Esophagus muscularis mucosa (tissue), 4 donors: ENCODE data around the gene KRCC1. TPM values are rescaled to one million over a fixed set of nuclear protein-coding genes. Genes with fewer than 3 reads are reported as not detected.

ENCODE experiments used
- DNase-seq: peaks from one replicate; pipeline ENCODE4 v3.0.0-alpha.2; 2017; ENCODE audit errors: extremely low spot score
- H3K27ac ChIP-seq, 4 donors: fragments of 200-600 bp; sonication (generic); replicated peaks in 1 of 4; 1 replicate in 3 of 4; 2 replicates in 1 of 4; pipeline ENCODE4 v1.5.1; 2016 to 2019; ENCODE audit warnings: mild to moderate bottlenecking in 1 of 4
- H3K27me3 ChIP-seq, 4 donors: fragments of 200-600 bp; sonication (generic); one replicate each; pipeline versions ENCODE4 v1.5.1 to v1.6.0; 2016 to 2019
- H3K36me3 ChIP-seq, 4 donors: fragments of 200-600 bp; sonication (generic); one replicate each; pipeline ENCODE4 v1.5.1; 2016 to 2019
- H3K4me1 ChIP-seq, 4 donors: fragments of 200-600 bp; sonication (generic); one replicate each; pipeline ENCODE4 v1.5.1; 2016 to 2019
- H3K4me3 ChIP-seq, 4 donors: fragments of 200-600 bp; sonication (generic); 1 replicate in 2 of 4; 2 replicates in 2 of 4; pipeline ENCODE4 v1.5.1; 2016 to 2019; ENCODE audit warnings: mild to moderate bottlenecking in 4 of 4, moderate library complexity in 1 of 4
- H3K9me3 ChIP-seq, 4 donors: fragments of 200-600 bp; sonication (generic); 1 replicate in 3 of 4; 2 replicates in 1 of 4; pipeline ENCODE4 v1.5.1; 2016 to 2019
- EP300 ChIP-seq: sonication (generic); formaldehyde crosslinking; IDR thresholded peaks from one replicate; pipeline ENCODE4 v1.6.1; 2017; ENCODE audit warnings: antibody characterized with exemption
- POLR2A ChIP-seq: fragments of 450-650 bp; IDR thresholded peaks from one replicate; pipeline ENCODE4 v1.6.1; 2017; ENCODE audit warnings: antibody characterized with exemption, moderate library complexity, mild to moderate bottlenecking, low read depth
- POLR2AphosphoS5 ChIP-seq, 2 donors: sonication (generic); formaldehyde crosslinking; IDR thresholded peaks; one replicate each; pipeline ENCODE4 v1.6.1; 2017; ENCODE audit warnings: antibody characterized with exemption in 2 of 2
- WGBS: methylation state at CpG from one replicate; pipeline ENCODE4 v1.1.5; 2018; 5-methylcytosine and 5-hydroxymethylcytosine counted together
- intact Hi-C: fragments of 100-400 bp; cut with DNase I; formaldehyde crosslinking; loops from one replicate; pipeline ENCODE4 v1.15.1; 2023
- total RNA-seq, 4 donors: library from RNA; depleted of rRNA; stranded (reverse); fragments of >200 nt; gene quantifications; one replicate each; pipeline versions ENCODE4 v1.1.0 to v1.2.1, GENCODE V29; 2016
- TF ChIP-seq, protein P1 (sequence below), 3 experiments: fragments of 200-600 bp in 2 of 3; fragments of 450-650 bp in 1 of 3; sonication (generic) in 2 of 3; IDR thresholded peaks; one replicate each; pipeline ENCODE4 v1.5.1; 2017 to 2019; ENCODE audit warnings: antibody characterized with exemption in 3 of 3, mild to moderate bottlenecking in 2 of 3, moderate library complexity in 1 of 3

The KRCC1 gene
- total RNA-seq, 4 donors from 2014 or later = 21.9 to 36.4 (median 27.9) TPM

DNA sequence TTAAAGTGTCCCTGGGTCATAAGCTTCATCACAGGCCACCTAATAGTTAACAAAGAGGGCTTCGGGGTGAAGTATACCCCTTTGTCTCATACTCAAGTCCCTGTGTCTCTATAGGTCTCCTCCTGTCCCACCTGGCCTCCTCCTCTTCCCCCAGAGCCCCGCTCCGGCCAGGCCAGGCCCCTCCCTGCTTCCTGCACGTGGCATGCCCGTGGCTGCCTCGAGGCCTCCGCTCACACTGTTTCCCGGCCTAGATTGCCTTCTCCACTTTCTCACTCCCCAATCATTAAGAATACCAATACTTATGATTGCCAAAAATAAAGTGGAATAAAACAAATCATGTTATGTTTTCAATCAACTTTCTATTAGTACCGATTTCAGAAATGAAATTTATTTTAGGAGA lies 30.8 kb upstream of the KRCC1 start:
- DNase-seq = no peak
- no peak overlapping the region for H3K4me3 ChIP-seq
- 91% methylated on average over 9 of the region's 9 CpGs for WGBS
- no peaks in the 10 kb centered on the region for H3K9me3 ChIP-seq
- no peak overlapping the region for H3K27ac ChIP-seq
- H3K27me3 ChIP-seq = no peaks in the 10 kb centered on the region
- intact Hi-C loops = no loop called here
- no peak for TF ChIP-seq EP300
- TF ChIP-seq POLR2A = no peak
- TF ChIP-seq POLR2AphosphoS5 (IDR thresholded peaks at IDR 0.05) = no peak
- TF ChIP-seq, protein P1, sequence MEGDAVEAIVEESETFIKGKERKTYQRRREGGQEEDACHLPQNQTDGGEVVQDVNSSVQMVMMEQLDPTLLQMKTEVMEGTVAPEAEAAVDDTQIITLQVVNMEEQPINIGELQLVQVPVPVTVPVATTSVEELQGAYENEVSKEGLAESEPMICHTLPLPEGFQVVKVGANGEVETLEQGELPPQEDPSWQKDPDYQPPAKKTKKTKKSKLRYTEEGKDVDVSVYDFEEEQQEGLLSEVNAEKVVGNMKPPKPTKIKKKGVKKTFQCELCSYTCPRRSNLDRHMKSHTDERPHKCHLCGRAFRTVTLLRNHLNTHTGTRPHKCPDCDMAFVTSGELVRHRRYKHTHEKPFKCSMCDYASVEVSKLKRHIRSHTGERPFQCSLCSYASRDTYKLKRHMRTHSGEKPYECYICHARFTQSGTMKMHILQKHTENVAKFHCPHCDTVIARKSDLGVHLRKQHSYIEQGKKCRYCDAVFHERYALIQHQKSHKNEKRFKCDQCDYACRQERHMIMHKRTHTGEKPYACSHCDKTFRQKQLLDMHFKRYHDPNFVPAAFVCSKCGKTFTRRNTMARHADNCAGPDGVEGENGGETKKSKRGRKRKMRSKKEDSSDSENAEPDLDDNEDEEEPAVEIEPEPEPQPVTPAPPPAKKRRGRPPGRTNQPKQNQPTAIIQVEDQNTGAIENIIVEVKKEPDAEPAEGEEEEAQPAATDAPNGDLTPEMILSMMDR (IDR thresholded peaks at IDR 0.05) = no peak
- H3K36me3 ChIP-seq = peaks cover 0 to 15% (median 2%) of the 10 kb centered on the region in 4 donors
- peaks cover 0 to 16% (median 0%) of the 10 kb centered on the region in 4 donors for H3K4me1 ChIP-seq

DNA sequence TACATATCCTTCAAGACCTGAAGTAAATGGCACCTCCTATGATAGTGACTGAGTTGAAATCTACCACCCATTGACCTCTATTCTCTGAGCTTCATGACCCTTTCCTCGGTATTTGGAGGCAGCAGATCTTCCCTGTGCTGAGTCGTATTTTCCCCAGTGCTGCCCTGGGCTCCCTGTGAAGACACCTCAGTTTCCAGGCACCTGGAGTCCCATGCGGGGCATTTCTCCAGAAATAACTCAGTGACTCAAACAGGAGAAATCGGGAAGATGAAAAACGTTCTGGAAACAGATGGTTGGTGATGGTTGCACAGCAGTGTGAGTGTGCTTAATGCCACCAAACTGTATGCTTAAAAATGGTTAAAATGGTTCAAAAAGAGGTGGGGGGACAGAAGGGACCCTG lies 30.0 kb upstream of the KRCC1 start:
- DNase-seq = no peak
- H3K4me3 ChIP-seq = no peak overlapping the region
- intact Hi-C loops = no loop called here
- no peaks in the 10 kb centered on the region for H3K27me3 ChIP-seq
- H3K9me3 ChIP-seq = no peaks in the 10 kb centered on the region
- H3K4me1 ChIP-seq = peaks cover 0 to 17% (median 0%) of the 10 kb centered on the region in 4 donors
- TF ChIP-seq EP300 = no peak
- TF ChIP-seq POLR2AphosphoS5 (IDR thresholded peaks at IDR 0.05) = no peak
- TF ChIP-seq, protein P1 (IDR thresholded peaks at IDR 0.05) = no peak
- no peak for TF ChIP-seq POLR2A
- H3K36me3 ChIP-seq = peaks cover 0 to 15% (median 2%) of the 10 kb centered on the region in 4 donors
- WGBS = 78% methylated on average over 5 of the region's 5 CpGs
- H3K27ac ChIP-seq = no peak overlapping the region

DNA sequence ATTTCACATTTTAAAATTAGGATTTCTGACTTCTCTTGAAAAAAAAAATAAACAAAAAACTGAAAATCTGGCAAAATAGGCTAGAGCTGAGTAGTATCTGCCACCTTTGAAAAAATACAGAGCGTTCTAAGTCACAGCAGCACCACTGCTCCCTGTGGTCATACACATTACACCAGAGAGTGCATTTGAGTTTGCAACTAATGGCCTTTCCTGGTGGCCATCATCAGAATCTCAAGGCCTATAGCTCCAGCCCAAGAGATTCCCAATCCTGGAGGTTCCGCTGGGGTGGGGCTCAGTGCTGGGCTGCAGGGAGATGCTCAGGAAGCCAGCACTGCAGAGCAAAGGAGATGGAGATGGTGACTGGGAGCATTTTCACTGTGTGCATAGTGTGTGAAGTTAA lies 29.5 kb upstream of the KRCC1 start:
- H3K27me3 ChIP-seq = no peaks in the 10 kb centered on the region
- TF ChIP-seq, protein P1 (IDR thresholded peaks at IDR 0.05) = no peak
- no peak for TF ChIP-seq EP300
- no peak for TF ChIP-seq POLR2A
- TF ChIP-seq POLR2AphosphoS5 (IDR thresholded peaks at IDR 0.05) = no peak
- peaks cover 0 to 17% (median 0%) of the 10 kb centered on the region in 4 donors for H3K4me1 ChIP-seq
- no peak overlapping the region for H3K4me3 ChIP-seq
- no peak overlapping the region for H3K27ac ChIP-seq
- H3K36me3 ChIP-seq = peaks cover 0 to 15% (median 2%) of the 10 kb centered on the region in 4 donors
- no peak for DNase-seq
- no peaks in the 10 kb centered on the region for H3K9me3 ChIP-seq
- intact Hi-C loops = no loop called here
- 96% methylated on average over 2 of the region's 2 CpGs for WGBS

DNA sequence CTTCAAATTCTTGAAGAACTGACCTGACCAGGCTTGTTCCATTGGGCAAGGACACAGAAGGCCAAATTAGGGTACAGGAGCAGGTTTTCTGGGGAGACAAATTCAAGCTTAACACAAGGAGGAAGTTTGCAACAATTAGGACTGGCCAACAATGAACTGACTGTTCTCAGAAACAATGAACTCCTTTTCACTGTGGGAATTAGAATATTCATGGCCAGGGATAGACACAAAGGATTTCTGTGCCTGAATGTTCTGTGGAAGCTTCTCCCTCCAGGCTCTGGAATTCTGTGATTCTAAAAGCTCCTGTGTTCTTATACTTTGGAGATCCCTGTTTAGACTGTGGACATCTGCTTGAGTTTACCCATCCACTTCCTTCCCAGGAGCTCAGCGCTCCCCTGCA lies 27.2 kb upstream of the KRCC1 start:
- 95% methylated on average over 1 of the region's 1 CpG for WGBS
- peaks cover 0 to 15% (median under 1%) of the 10 kb centered on the region in 4 donors for H3K36me3 ChIP-seq

More for the DNA sequence above, 27.2 kb upstream of the KRCC1 start:
- H3K27ac ChIP-seq = no peak overlapping the region
- intact Hi-C loops = no loop called here
- TF ChIP-seq, protein P1 (IDR thresholded peaks at IDR 0.05) = no peak
- TF ChIP-seq POLR2A (no peak), POLR2AphosphoS5 (IDR thresholded peaks at IDR 0.05) (no peak), EP300 (no peak)
- peaks cover 0 to 24% (median 5%) of the 10 kb centered on the region in 4 donors for H3K4me1 ChIP-seq
- no peak overlapping the region for H3K4me3 ChIP-seq
- H3K27me3 ChIP-seq = no peaks in the 10 kb centered on the region
- no peak for DNase-seq
- no peaks in the 10 kb centered on the region for H3K9me3 ChIP-seq
